Cardiac muscle cell (in vitro differentiated cells and primary cell): Measurements from ENCODE around the gene PACSIN2. TPM values are rescaled to one million over a fixed set of nuclear protein-coding genes. Genes with fewer than 3 reads are reported as not detected.

Experiments used
- DNase-seq, 2 donors: peaks; one replicate each; pipeline versions ENCODE4 v3.0.0 to v3.0.0-alpha.2; 2010 to 2017; ENCODE audit warnings: low read depth in 1 of 2, low spot score in 1 of 2
- H3K27ac ChIP-seq: fragments of 200-600 bp; sonication (generic); 2 replicates; pipeline ENCODE4 v1.5.1; 2016
- H3K27me3 ChIP-seq: fragments of 200-600 bp; sonication (generic); 2 replicates; pipeline ENCODE4 v1.6.0; 2016; ENCODE audit warnings: control low read depth
- H3K36me3 ChIP-seq: fragments of 200-600 bp; sonication (generic); 2 replicates; pipeline ENCODE4 v1.5.1; 2016; ENCODE audit warnings: control low read depth
- H3K4me1 ChIP-seq: fragments of 200-600 bp; sonication (generic); 2 replicates; pipeline ENCODE4 v1.8.1; 2017; ENCODE audit warnings: low read depth, mild to moderate bottlenecking, mixed run types
- H3K4me3 ChIP-seq: fragments of 200-600 bp; sonication (generic); 2 replicates; pipeline ENCODE4 v1.5.1; 2016; ENCODE audit warnings: mild to moderate bottlenecking
- H3K9me3 ChIP-seq: fragments of 200-600 bp; sonication (generic); 2 replicates; pipeline ENCODE4 v1.5.1; 2017; ENCODE audit warnings: low read depth, mild to moderate bottlenecking, control low read depth
- CTCF ChIP-seq: IDR thresholded peaks from 2 replicates; pipeline ENCODE4 v1.5.1; 2012; ENCODE audit warnings: low read depth, mild to moderate bottlenecking, low read length
- polyA plus RNA-seq: library from polyadenylated mRNA; unstranded; fragments of >200 nt; fragmentation: Nextera tagmentation; extraction: Ambion mirVana; gene quantifications from 2 replicates; pipeline ENCODE4 v1.2.1, GENCODE V29; 2016
- total RNA-seq: library from RNA; depleted of rRNA; stranded (reverse); fragments of >200 nt; gene quantifications from 2 replicates; pipeline ENCODE4 v1.2.3, GENCODE V29; 2016

PACSIN2 gene
- total and polyA plus RNA-seq, 2 experiments from 2014 or later: 67.7 to 70.5 TPM

- Histone ChIP-seq H3K36me3 (peaks cover 18% of the 10 kb centered on the region), H3K4me3 (no peak overlapping the region), H3K9me3 (no peaks in the 10 kb centered on the region), H3K4me1 (peaks cover 6% of the 10 kb centered on the region), H3K27me3 (no peaks in the 10 kb centered on the region), H3K27ac (no peak overlapping the region)
- DNase-seq: no peak
- peak; percentile 12 for TF ChIP-seq CTCF
These were observed 134.1 kb downstream of the PACSIN2 start for GRCh38 chr22:42880815-42881214.

- DNase-seq: no peak
- peaks cover 17% of the 10 kb centered on the region for H3K36me3 ChIP-seq
- H3K9me3 ChIP-seq: no peaks in the 10 kb centered on the region
- no peak overlapping the region for H3K4me3 ChIP-seq
- H3K4me1 ChIP-seq: peaks cover 6% of the 10 kb centered on the region
- no peaks in the 10 kb centered on the region for H3K27me3 ChIP-seq
- H3K27ac ChIP-seq: no peak overlapping the region
- TF ChIP-seq CTCF: no peak
These were observed 135.5 kb downstream of the PACSIN2 start for GRCh38 chr22:42879371-42880021.

GRCh38 chr22:42878561-42879305, 136.2 kb downstream of the PACSIN2 start:
- no peak for TF ChIP-seq CTCF
- peaks cover 17% of the 10 kb centered on the region for H3K36me3 ChIP-seq

GRCh38 chr22:42877597-42878340, 137.2 kb downstream of the PACSIN2 start:
- H3K36me3 ChIP-seq: peaks cover 15% of the 10 kb centered on the region
- no peak overlapping the region for H3K27ac ChIP-seq
- H3K9me3 ChIP-seq: no peaks in the 10 kb centered on the region
- peaks cover 6% of the 10 kb centered on the region for H3K4me1 ChIP-seq
- TF ChIP-seq CTCF: no peak
- no peaks in the 10 kb centered on the region for H3K27me3 ChIP-seq
- H3K4me3 ChIP-seq: no peak overlapping the region
- DNase-seq: peak in 1 of 2 donors; percentile 51

More at GRCh38 chr22:42878561-42879305, 136.2 kb downstream of the PACSIN2 start:
- H3K27me3 ChIP-seq: no peaks in the 10 kb centered on the region
- no peaks in the 10 kb centered on the region for H3K9me3 ChIP-seq
- no peak overlapping the region for H3K4me3 ChIP-seq
- no peak overlapping the region for H3K27ac ChIP-seq
- no peak for DNase-seq
- peaks cover 6% of the 10 kb centered on the region for H3K4me1 ChIP-seq

GRCh38 chr22:42877158-42877557, 137.8 kb downstream of the PACSIN2 start:
- no peak for TF ChIP-seq CTCF
- Histone ChIP-seq H3K4me1 (peaks cover 6% of the 10 kb centered on the region), H3K36me3 (peaks cover 17% of the 10 kb centered on the region), H3K9me3 (no peaks in the 10 kb centered on the region), H3K27me3 (no peaks in the 10 kb centered on the region), H3K4me3 (no peak overlapping the region), H3K27ac (no peak overlapping the region)
- DNase-seq: no peak
